Measurements from ENCODE around the gene ANAPC13. TPM values are rescaled to one million over a fixed set of nuclear protein-coding genes. Genes with fewer than 3 reads are reported as not detected.

ANAPC13 gene
- total RNA-seq, 2 experiments from 2014 or later = 27.3 to 27.4 TPM

GRCh38 chr3:134477002-134477401, 8.8 kb downstream of the ANAPC13 start:
- CTCF ChIA-PET = interaction anchor here (0.7 to 6.8 kb wide), 9 partner anchors 8 to 278 kb away, joined by 3 to 62 read pairs (median 5); partner anchors contain the start of genes ANAPC13 and CEP63
- DNase-seq = no peak
- POLR2A ChIA-PET = interaction anchor here (6.8 kb wide), 1 partner anchor 8 kb away, joined by 41 read pairs; the partner anchor contains the start of genes ANAPC13 and CEP63
- Mint-ChIP-seq H3K27ac (no peak overlapping the region), H3K36me3 (ENCODE audit: low read depth) (peaks cover 35% of the 10 kb centered on the region), H3K27me3 (no peaks in the 10 kb centered on the region), H3K4me1 (peaks cover 2% of the 10 kb centered on the region), H3K9me3 (no peaks in the 10 kb centered on the region), H3K4me3 (no peak overlapping the region)

- DNase-seq = no peak
- H3K27ac Mint-ChIP-seq = no peak overlapping the region
- no peaks in the 10 kb centered on the region for H3K27me3 Mint-ChIP-seq
- H3K36me3 Mint-ChIP-seq (ENCODE audit: low read depth) = peaks cover 33% of the 10 kb centered on the region
- H3K4me3 Mint-ChIP-seq = no peak overlapping the region
- POLR2A ChIA-PET = interaction anchor here (6.8 kb wide), 1 partner anchor 9 kb away, joined by 41 read pairs; the partner anchor contains the start of genes ANAPC13 and CEP63
- H3K4me1 Mint-ChIP-seq = peaks cover 2% of the 10 kb centered on the region
- CTCF ChIA-PET = interaction anchor here (1.4 to 6.8 kb wide), 6 partner anchors 9 to 277 kb away, joined by 4 to 62 read pairs (median 12); partner anchors contain the start of genes ANAPC13 and CEP63
- H3K9me3 Mint-ChIP-seq = no peaks in the 10 kb centered on the region
Observed at GRCh38 chr3:134476306-134476705, 9.5 kb downstream of the ANAPC13 start.

- H3K9me3 Mint-ChIP-seq = no peaks in the 10 kb centered on the region
- no peaks in the 10 kb centered on the region for H3K27me3 Mint-ChIP-seq
- H3K36me3 Mint-ChIP-seq (ENCODE audit: low read depth) = peaks cover 24% of the 10 kb centered on the region
- ChIA-PET POLR2A (interaction anchor here (1.2 to 6.8 kb wide), 2 partner anchors 11 to 167 kb away, joined by 3 to 41 read pairs; partner anchors contain the start of genes ANAPC13 and CEP63), CTCF (interaction anchor here (1.7 to 6.8 kb wide), 5 partner anchors 10 to 277 kb away, joined by 4 to 62 read pairs (median 17); partner anchors contain the start of genes ANAPC13 and CEP63)
- H3K27ac Mint-ChIP-seq = no peak overlapping the region
- DNase-seq = no peak
- H3K4me1 Mint-ChIP-seq = peaks cover 2% of the 10 kb centered on the region
- no peak overlapping the region for H3K4me3 Mint-ChIP-seq
Observed at GRCh38 chr3:134474956-134475355, 10.8 kb downstream of the ANAPC13 start.

DNA sequence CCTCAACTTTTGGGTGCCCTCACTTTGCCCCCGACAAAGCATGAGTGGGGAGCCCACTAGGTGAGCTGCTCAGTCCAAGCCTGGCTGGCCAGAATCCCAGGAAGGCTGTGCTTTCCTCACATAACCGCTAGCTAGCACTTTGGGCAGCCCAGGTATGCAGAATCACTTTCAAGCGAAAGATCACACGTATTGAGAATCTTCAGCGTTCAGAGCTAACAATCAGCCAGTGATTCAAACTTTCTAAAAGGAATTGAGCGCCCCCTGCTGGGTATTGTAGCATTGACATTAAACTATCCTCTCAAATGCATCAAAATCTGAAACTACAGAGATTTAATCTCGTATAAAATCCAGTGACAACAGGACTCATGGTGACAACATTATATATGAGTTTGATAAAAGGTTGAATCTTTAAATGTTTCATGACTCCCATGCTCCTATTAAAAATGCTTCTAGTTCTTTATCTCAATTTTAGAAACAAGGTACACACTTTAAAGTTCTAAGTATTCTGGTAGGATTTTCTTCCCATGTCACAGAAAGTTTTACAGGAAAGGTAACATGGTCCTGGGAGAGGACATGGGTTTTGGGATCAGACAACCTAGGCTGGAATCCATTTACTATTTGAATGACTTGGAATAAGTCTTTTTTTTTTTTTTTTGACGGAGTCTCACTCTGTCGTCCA, 11.8 kb downstream of the ANAPC13 start:
- H3K4me3 Mint-ChIP-seq = no peak overlapping the region
- CTCF ChIA-PET = interaction anchor here (0.7 to 6.8 kb wide), 17 partner anchors 11 to 344 kb away, joined by 3 to 62 read pairs (median 5); partner anchors contain the start of genes ANAPC13 and CEP63
- H3K9me3 Mint-ChIP-seq = no peaks in the 10 kb centered on the region
- POLR2A ChIA-PET = interaction anchor here (0.7 to 6.8 kb wide), 3 partner anchors 11 to 265 kb away, joined by 3 to 41 read pairs (median 4); partner anchors contain the start of genes ANAPC13 and CEP63
- peaks cover 21% of the 10 kb centered on the region for H3K36me3 Mint-ChIP-seq (ENCODE audit: low read depth)
- H3K27me3 Mint-ChIP-seq = no peaks in the 10 kb centered on the region
- H3K27ac Mint-ChIP-seq = no peak overlapping the region
- peak; percentile 74 for DNase-seq
- peaks cover 2% of the 10 kb centered on the region for H3K4me1 Mint-ChIP-seq

DNA sequence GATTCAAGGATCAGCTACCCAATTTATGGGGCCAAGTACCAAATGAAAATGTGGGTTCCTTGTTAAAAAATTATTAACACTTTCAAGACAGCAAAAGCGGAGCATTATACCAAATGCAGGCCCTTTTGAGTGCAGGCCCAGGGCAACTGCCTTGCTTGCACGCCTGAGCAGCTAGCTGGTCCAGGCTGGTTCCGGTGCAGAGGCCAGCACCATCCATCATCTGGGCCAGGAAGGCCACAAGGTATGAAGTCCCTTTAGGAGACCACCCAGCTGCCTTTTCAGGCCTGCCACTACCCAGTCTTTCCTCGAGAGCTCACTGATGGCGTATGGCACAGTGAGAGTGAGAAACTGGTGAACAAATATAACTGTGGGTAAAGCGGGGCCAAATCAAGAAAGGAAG, 13.0 kb downstream of the ANAPC13 start:
- DNase-seq = no peak
- no peak overlapping the region for H3K4me3 Mint-ChIP-seq
- peaks cover 10% of the 10 kb centered on the region for H3K36me3 Mint-ChIP-seq (ENCODE audit: low read depth)
- peaks cover 2% of the 10 kb centered on the region for H3K4me1 Mint-ChIP-seq
- no peak overlapping the region for H3K27ac Mint-ChIP-seq
- ChIA-PET CTCF (interaction anchor here (0.7 to 6.8 kb wide), 11 partner anchors 12 to 343 kb away, joined by 3 to 62 read pairs (median 6); partner anchors contain the start of genes ANAPC13 and CEP63), POLR2A (interaction anchor here (6.8 kb wide), 1 partner anchor 13 kb away, joined by 41 read pairs; the partner anchor contains the start of genes ANAPC13 and CEP63)
- H3K27me3 Mint-ChIP-seq = no peaks in the 10 kb centered on the region
- no peaks in the 10 kb centered on the region for H3K9me3 Mint-ChIP-seq

DNA sequence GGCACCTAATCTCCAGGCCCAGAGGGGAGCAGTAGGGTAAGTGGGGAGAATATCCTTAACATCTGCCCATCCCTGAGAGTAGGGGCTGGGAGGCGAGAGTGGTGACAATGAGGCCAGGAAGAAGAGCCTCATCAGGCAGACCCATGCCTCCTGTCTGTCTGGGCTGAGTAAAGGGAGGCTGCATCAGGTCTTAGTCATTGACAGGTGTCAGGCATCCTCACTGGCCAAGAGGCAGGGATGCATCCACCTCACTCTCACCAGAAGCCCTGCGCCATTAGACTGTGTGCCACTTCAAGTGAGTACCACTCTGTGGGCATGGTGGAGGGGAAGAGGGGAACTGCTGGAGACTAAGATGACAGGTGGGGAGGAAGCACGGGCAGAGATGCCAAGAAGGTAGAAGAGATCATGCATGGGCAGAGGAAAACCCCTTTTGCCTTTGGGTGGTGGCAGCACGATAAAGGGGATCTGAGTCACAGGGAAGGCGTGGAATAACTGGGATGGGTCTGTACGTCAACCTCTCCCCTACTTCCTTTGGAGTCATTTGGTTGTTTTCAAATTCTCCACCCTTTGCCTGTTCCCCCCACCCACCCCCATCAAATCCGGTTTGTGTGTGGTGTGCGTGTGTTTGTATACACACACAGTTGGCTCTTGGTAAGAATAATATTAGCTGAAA, 14.1 kb downstream of the ANAPC13 start:
- Mint-ChIP-seq H3K36me3 (ENCODE audit: low read depth) (peaks cover 3% of the 10 kb centered on the region), H3K4me1 (peaks cover 2% of the 10 kb centered on the region), H3K9me3 (no peaks in the 10 kb centered on the region), H3K27ac (no peak overlapping the region), H3K27me3 (no peaks in the 10 kb centered on the region), H3K4me3 (no peak overlapping the region)
- CTCF ChIA-PET = interaction anchor here (1.4 to 6.4 kb wide), 3 partner anchors 14 to 166 kb away, joined by 3 to 62 read pairs (median 13); partner anchors contain the start of genes ANAPC13 and CEP63
- POLR2A ChIA-PET = interaction anchor here (6.8 kb wide), 1 partner anchor 14 kb away, joined by 41 read pairs; the partner anchor contains the start of genes ANAPC13 and CEP63
- DNase-seq = no peak

DNA sequence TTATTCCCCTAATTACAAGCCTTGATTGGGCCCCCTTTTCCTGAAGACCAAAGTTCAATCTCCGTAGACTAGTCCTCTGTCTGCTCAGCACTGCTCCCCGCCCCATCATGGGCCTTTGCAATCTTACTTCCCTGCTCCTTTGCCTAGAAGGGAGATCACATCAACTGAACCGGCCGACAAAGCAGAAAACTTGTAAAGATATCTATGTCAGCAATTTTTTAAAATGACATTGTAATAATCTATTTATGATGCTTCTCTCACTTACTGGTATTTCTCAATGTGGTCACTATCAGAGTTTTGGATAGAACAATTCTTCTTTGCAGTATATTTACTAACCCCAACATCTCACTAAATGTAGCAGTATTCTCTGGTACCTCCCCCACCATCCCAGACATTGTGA, 17.3 kb downstream of the ANAPC13 start:
- POLR2A ChIA-PET = no interaction called here
- H3K27me3 Mint-ChIP-seq = no peaks in the 10 kb centered on the region
- DNase-seq = no peak

DNA sequence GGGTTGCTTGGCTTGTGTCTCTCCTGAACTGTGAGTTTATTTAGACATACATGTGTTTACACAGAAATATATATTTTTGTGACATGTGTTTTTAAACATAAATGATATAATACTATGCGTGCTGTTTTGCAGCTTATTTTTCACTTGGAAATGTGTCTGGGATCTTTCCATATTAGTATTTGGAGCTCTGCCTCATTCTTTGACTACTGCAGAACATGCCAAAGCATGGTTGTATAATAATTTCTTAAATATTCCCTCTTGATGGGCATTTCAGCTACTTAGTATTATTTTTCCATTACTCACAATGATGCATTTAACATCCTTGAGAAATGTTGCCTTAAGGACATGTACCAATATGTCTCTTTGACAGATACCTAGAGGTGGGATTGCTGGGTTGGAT, 19.5 kb downstream of the ANAPC13 start:
- CTCF ChIA-PET = interaction anchor here (1.0 kb wide), 2 partner anchors 11 to 16 kb away, joined by 4 read pairs; no protein-coding TSS in a partner anchor
- no peak overlapping the region for H3K4me3 Mint-ChIP-seq
- H3K9me3 Mint-ChIP-seq = no peaks in the 10 kb centered on the region
- no peaks in the 10 kb centered on the region for H3K4me1 Mint-ChIP-seq
- no peak for DNase-seq
- no peaks in the 10 kb centered on the region for H3K36me3 Mint-ChIP-seq (ENCODE audit: low read depth)
- no peak overlapping the region for H3K27ac Mint-ChIP-seq
- peaks cover 5% of the 10 kb centered on the region for H3K27me3 Mint-ChIP-seq
- POLR2A ChIA-PET = interaction anchor here (0.7 kb wide), 1 partner anchor 19 kb away, joined by 3 read pairs; no protein-coding TSS in a partner anchor

More for the DNA sequence above, 17.3 kb downstream of the ANAPC13 start:
- Mint-ChIP-seq H3K36me3 (ENCODE audit: low read depth) (no peaks in the 10 kb centered on the region), H3K27ac (no peak overlapping the region), H3K4me1 (no peaks in the 10 kb centered on the region), H3K9me3 (no peaks in the 10 kb centered on the region), H3K4me3 (no peak overlapping the region)
- CTCF ChIA-PET = interaction anchor here (1.5 kb wide), 1 partner anchor 9 kb away, joined by 9 read pairs; no protein-coding TSS in a partner anchor

DNA sequence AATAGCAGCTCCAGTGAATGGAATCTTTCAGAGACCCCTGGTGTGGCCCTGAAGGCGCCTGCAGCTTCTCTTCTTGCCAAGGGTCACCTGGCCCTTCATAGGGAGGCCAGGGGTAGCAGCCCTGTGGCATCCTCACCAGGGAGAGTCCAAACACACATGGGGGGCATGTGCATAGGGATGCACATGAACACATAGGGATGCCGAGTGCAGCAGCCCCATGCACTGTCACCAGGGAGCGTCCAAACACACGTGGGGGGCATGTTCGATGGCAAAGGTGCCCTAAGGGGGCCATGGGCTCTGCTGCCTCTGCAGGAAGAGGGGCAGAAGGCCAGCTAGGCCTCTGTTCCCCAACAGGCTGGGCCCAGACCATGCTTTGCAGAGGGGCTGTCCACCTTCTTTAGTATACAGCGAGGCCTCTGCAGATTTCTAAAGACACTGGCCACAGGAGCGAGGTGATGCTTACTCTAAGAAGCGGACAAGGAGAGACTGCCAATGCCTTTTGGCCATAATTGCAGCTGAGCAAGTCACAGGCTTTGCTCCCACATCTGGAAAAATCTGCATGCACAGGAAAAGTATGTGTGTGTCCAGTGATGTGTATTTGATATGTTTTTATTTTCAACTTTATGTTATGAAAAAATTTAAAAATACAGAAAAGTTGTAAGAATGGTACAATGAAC, 21.0 kb downstream of the ANAPC13 start:
- Mint-ChIP-seq H3K27ac (no peak overlapping the region), H3K9me3 (no peaks in the 10 kb centered on the region), H3K4me1 (no peaks in the 10 kb centered on the region), H3K4me3 (no peak overlapping the region), H3K36me3 (ENCODE audit: low read depth) (no peaks in the 10 kb centered on the region), H3K27me3 (peaks cover 9% of the 10 kb centered on the region)
- no peak for DNase-seq
- CTCF ChIA-PET = interaction anchor here (0.7 kb wide), 1 partner anchor 439 kb away, joined by 3 read pairs; no protein-coding TSS in a partner anchor
- POLR2A ChIA-PET = no interaction called here

DNA sequence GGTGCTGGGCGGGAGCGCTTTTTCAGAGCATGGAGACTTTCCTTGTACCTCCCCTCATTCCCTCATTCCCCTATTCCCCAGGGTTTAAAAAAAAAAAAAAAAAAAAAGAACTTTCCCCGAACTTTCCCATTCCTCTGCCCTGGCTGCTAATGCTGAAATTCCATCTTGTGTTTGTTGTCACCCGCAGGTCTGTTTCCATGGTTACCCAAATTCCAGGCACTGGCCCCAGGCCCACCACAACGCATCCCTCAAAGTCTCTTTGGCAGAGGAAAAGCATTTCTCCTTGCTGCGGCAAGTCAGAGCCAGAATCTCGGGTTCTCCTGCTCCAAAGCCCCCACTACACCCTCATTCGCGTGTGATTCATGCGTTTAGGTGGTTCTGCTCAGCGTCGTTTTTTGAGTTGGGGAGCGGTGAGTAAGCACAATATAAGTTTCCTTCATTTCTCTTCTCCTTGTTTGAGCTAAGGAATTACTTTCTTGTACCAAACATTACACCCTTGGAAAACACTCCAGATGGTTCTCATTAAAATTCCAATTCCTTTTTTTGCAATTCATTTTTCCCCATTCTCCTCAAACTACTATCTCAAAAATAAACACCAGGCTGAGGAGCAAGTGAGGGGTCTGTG, 21.6 kb downstream of the ANAPC13 start:
- Mint-ChIP-seq H3K4me3 (no peak overlapping the region), H3K27me3 (peaks cover 14% of the 10 kb centered on the region), H3K36me3 (ENCODE audit: low read depth) (no peaks in the 10 kb centered on the region), H3K27ac (no peak overlapping the region), H3K4me1 (no peaks in the 10 kb centered on the region), H3K9me3 (no peaks in the 10 kb centered on the region)
- CTCF ChIA-PET = no interaction called here
- DNase-seq = no peak
- POLR2A ChIA-PET = no interaction called here

DNA sequence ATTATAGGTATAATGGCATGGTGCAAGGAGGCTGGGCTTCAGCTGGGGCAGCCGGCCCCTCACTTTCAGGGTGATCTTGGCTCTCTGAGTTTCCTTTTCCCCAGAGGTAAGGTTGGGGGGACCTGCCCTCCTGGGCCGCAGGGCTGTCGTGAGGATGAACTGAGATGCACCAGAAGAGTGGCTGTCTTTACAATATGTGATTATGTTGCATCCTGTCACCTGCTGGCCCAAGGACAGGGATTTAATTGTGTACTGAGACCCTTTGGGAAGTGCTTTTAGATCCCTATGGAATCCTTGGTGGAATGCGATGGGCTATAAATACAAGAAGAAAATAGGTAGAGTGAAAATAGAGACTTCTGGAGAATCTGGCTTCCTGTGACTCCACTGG, 22.1 kb downstream of the ANAPC13 start:
- Mint-ChIP-seq H3K9me3 (no peaks in the 10 kb centered on the region), H3K4me3 (no peak overlapping the region), H3K27ac (no peak overlapping the region), H3K27me3 (peaks cover 14% of the 10 kb centered on the region), H3K36me3 (ENCODE audit: low read depth) (no peaks in the 10 kb centered on the region), H3K4me1 (no peaks in the 10 kb centered on the region)
- CTCF ChIA-PET = no interaction called here
- POLR2A ChIA-PET = no interaction called here
- DNase-seq = no peak

DNA sequence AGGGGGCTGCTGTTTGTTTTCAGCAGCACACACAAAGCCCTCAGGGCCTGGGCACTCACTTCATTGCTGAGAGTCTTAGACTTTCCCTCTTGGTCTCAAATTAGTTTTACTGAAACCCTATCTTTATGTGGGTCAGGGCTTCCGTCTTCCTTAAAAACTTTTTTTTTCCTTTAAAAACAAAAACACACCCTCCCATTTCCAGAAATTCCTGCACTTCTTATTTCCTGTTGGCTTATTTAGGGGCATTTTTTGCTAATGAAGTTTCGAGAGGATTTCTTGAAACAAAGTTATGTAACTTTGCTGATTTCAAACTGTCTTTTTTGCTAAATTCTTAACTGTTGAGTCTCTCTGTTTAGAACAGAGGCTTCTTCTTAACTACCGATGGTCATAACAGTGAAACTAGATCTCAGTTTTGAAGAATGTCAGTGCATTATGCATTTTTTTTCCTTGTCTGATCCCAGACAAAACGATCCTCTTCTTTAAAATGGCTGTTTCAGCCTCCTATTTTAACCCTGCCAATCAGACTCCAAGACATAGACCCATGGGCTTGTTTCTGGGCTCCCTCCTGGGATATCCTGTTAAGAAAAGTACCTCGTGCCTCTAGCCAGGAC, 23.3 kb downstream of the ANAPC13 start:
- ChIA-PET CTCF (no interaction called here), POLR2A (no interaction called here)
- Mint-ChIP-seq H3K4me1 (no peaks in the 10 kb centered on the region), H3K4me3 (no peak overlapping the region), H3K36me3 (ENCODE audit: low read depth) (no peaks in the 10 kb centered on the region), H3K27me3 (peaks cover 22% of the 10 kb centered on the region), H3K9me3 (no peaks in the 10 kb centered on the region), H3K27ac (no peak overlapping the region)
- no peak for DNase-seq

Data from activated CD4-positive, alpha-beta memory T cell treated with anti-CD3 and anti-CD28 coated beads, Interleukin-2, amount 10 ng/mL, durations not matched to agents 7 days and 5 days (primary cell).